Suprapubic skin (tissue), 4 donors: ENCODE measurements around the gene IMMP2L. TPM values are rescaled to one million over a fixed set of nuclear protein-coding genes. Genes with fewer than 3 reads are reported as not detected.

ENCODE experiments used
- DNase-seq, 2 donors: peaks; one replicate each; pipeline ENCODE4 v3.0.0-alpha.2; 2019; ENCODE audit warnings: low spot score in 2 of 2
- H3K27ac ChIP-seq: fragments of 200-600 bp; sonication (generic); one replicate; pipeline ENCODE4 v1.5.1; 2019
- H3K27me3 ChIP-seq: fragments of 200-600 bp; sonication (generic); one replicate; pipeline ENCODE4 v1.5.1; 2019
- H3K36me3 ChIP-seq: fragments of 200-600 bp; sonication (generic); one replicate; pipeline ENCODE4 v1.5.1; 2019
- H3K4me1 ChIP-seq: fragments of 200-600 bp; sonication (generic); one replicate; pipeline ENCODE4 v1.5.1; 2019
- H3K4me3 ChIP-seq: fragments of 200-600 bp; sonication (generic); one replicate; pipeline ENCODE4 v1.5.1; 2019; ENCODE audit warnings: mild to moderate bottlenecking
- H3K9me3 ChIP-seq: fragments of 200-600 bp; sonication (generic); one replicate; pipeline ENCODE4 v1.5.1; 2019
- EP300 ChIP-seq: sonication (generic); formaldehyde crosslinking; IDR thresholded peaks from one replicate; pipeline ENCODE4 v1.6.1; 2017; ENCODE audit warnings: antibody characterized with exemption
- POLR2A ChIP-seq, 2 donors: fragments of 450-650 bp; IDR thresholded peaks; one replicate each; pipeline ENCODE4 v1.6.1; 2017; ENCODE audit warnings: antibody characterized with exemption in 2 of 2, mild to moderate bottlenecking in 2 of 2, moderate library complexity in 2 of 2
- POLR2AphosphoS5 ChIP-seq, 3 donors: sonication (generic); formaldehyde crosslinking; IDR thresholded peaks; one replicate each; pipeline ENCODE4 v1.6.1; 2017; ENCODE audit warnings: antibody characterized with exemption in 3 of 3
- WGBS: methylation state at CpG from one replicate; pipeline ENCODE4 v1.1.5; 2018; 5-methylcytosine and 5-hydroxymethylcytosine counted together
- total RNA-seq, 4 donors: library from RNA; depleted of rRNA; stranded (reverse); fragments of >200 nt; gene quantifications; one replicate each; pipeline ENCODE4 v1.1.0, GENCODE V29; 2016
- TF ChIP-seq, protein P1 (sequence below), 2 donors: fragments of 200-600 bp in 1 of 2; fragments of 450-650 bp in 1 of 2; sonication (generic) in 1 of 2; IDR thresholded peaks; one replicate each; pipeline ENCODE4 v1.5.1; 2016 to 2019; ENCODE audit warnings: antibody characterized with exemption in 2 of 2, mild to moderate bottlenecking in 1 of 2, moderate library complexity in 1 of 2

Gene IMMP2L
- total RNA-seq, 4 donors from 2014 or later = 10.6 to 20.6 (median 14.6) TPM

GRCh38 chr7:111005445-111005844 lies 556.8 kb downstream of the IMMP2L start:
- TF ChIP-seq POLR2AphosphoS5 (IDR thresholded peaks at IDR 0.05) (no peak), EP300 (no peak), POLR2A (IDR thresholded peaks at IDR 0.05) (no peak)
- TF ChIP-seq, protein P1, sequence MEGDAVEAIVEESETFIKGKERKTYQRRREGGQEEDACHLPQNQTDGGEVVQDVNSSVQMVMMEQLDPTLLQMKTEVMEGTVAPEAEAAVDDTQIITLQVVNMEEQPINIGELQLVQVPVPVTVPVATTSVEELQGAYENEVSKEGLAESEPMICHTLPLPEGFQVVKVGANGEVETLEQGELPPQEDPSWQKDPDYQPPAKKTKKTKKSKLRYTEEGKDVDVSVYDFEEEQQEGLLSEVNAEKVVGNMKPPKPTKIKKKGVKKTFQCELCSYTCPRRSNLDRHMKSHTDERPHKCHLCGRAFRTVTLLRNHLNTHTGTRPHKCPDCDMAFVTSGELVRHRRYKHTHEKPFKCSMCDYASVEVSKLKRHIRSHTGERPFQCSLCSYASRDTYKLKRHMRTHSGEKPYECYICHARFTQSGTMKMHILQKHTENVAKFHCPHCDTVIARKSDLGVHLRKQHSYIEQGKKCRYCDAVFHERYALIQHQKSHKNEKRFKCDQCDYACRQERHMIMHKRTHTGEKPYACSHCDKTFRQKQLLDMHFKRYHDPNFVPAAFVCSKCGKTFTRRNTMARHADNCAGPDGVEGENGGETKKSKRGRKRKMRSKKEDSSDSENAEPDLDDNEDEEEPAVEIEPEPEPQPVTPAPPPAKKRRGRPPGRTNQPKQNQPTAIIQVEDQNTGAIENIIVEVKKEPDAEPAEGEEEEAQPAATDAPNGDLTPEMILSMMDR (IDR thresholded peaks at IDR 0.05) = no peak
- Histone ChIP-seq H3K27ac (no peak overlapping the region), H3K36me3 (no peaks in the 10 kb centered on the region), H3K9me3 (no peaks in the 10 kb centered on the region), H3K4me1 (peaks cover 1% of the 10 kb centered on the region), H3K27me3 (no peaks in the 10 kb centered on the region), H3K4me3 (no peak overlapping the region)
- 5% methylated on average over 1 of the region's 1 CpG for WGBS
- no peak for DNase-seq

DNA sequence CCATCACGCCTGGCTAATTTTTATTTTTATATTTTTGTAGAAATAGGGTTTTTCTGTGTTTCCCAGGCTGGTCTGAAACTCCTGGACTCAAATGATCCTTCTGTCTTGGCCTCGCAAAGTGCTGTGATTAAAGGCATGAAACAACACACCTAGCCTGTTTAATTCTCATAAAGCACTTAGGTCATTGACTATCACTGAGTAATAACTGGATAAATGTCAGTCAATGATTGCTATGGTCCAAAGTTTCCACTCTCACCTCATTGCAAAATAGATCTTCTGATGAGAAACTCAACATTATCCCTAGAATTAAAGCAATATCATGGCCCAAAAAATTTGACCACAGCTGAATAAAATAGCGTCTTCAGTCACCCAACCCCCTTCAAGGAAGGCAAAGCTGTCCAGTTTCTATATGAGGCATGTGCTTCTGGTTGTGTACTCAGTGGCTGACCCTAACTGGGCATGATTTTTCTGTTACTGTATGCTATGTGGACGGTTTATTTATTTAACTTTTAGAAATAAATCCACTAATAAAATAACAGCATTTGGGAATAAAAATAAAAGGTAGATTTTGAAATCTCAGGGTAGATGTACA lies 557.9 kb downstream of the IMMP2L start:
- WGBS = 89% methylated on average over 4 of the region's 4 CpGs

DNA sequence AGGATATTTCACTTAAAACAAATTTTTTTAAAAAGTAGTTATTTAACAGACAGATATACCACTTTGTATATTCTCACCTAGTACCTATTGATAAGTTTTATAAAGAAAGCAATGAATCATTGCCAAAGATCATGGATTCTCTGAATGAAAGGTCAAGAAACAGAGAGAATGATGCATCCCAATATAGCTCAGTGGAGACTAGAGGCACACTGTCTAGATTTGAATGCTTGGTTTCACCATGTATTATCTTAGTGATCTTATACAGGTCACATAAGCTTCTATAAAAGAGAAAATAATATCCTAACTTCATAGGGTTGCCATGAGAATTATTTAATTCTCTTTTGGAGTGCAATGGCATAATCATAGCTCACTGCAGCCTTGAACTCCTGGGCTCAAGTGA lies 558.4 kb downstream of the IMMP2L start:
- TF ChIP-seq POLR2A (IDR thresholded peaks at IDR 0.05) (no peak), EP300 (no peak), POLR2AphosphoS5 (IDR thresholded peaks at IDR 0.05) (no peak)
- TF ChIP-seq, protein P1 (IDR thresholded peaks at IDR 0.05) = no peak
- no peak overlapping the region for H3K4me3 ChIP-seq
- no peaks in the 10 kb centered on the region for H3K4me1 ChIP-seq
- DNase-seq = no peak
- H3K36me3 ChIP-seq = no peaks in the 10 kb centered on the region
- no peaks in the 10 kb centered on the region for H3K27me3 ChIP-seq
- H3K27ac ChIP-seq = no peak overlapping the region
- no peaks in the 10 kb centered on the region for H3K9me3 ChIP-seq

More for the DNA sequence above, 557.9 kb downstream of the IMMP2L start:
- Histone ChIP-seq H3K36me3 (no peaks in the 10 kb centered on the region), H3K4me1 (no peaks in the 10 kb centered on the region), H3K27me3 (no peaks in the 10 kb centered on the region), H3K4me3 (no peak overlapping the region), H3K27ac (no peak overlapping the region), H3K9me3 (no peaks in the 10 kb centered on the region)
- DNase-seq = no peak
- TF ChIP-seq POLR2AphosphoS5 (IDR thresholded peaks at IDR 0.05) = no peak
- TF ChIP-seq EP300 = no peak
- TF ChIP-seq, protein P1 (IDR thresholded peaks at IDR 0.05) = no peak
- no peak for TF ChIP-seq POLR2A (IDR thresholded peaks at IDR 0.05)

GRCh38 chr7:110994028-110994967 lies 568.0 kb downstream of the IMMP2L start:
- H3K4me1 ChIP-seq = no peaks in the 10 kb centered on the region
- no peaks in the 10 kb centered on the region for H3K36me3 ChIP-seq
- WGBS = 92% methylated on average over 5 of the region's 5 CpGs
- no peak overlapping the region for H3K4me3 ChIP-seq
- no peak overlapping the region for H3K27ac ChIP-seq
- no peaks in the 10 kb centered on the region for H3K9me3 ChIP-seq
- no peaks in the 10 kb centered on the region for H3K27me3 ChIP-seq
- no peak for DNase-seq
- TF ChIP-seq EP300 (no peak), POLR2AphosphoS5 (IDR thresholded peaks at IDR 0.05) (no peak), POLR2A (IDR thresholded peaks at IDR 0.05) (no peak)
- TF ChIP-seq, protein P1 (IDR thresholded peaks at IDR 0.05) = no peak

DNA sequence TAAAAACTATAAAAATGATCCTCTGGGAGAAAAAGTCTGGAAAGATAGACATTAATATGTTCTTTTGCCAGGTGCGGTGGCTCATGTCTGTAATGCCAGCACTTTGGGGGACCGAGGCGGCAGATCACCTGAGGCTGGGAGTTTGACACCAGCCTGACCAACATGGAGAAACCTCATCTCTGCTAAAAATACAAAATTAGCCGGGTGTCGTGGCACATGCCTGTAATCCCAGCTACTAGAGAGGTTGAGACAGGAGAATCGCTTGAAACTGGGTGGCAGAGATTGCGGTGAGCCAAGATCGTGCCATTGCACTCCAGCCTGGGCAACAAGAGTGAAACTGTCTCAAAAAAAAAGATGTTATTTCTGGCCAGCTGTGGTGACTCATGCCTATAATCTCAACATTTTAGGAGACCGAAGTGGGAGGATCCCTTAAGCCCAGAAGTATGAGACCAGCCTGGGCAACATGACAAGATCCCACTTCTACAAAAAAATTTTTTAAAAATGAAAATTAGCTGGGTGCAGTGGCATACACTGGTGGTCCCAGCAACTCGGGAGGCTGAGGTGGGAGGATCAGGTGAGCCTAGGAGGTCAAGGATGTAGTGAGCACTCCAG lies 573.3 kb downstream of the IMMP2L start:
- H3K4me1 ChIP-seq = no peaks in the 10 kb centered on the region
- no peak overlapping the region for H3K27ac ChIP-seq
- H3K27me3 ChIP-seq = no peaks in the 10 kb centered on the region
- no peak for DNase-seq
- WGBS = 92% methylated on average over 10 of the region's 10 CpGs
- H3K9me3 ChIP-seq = no peaks in the 10 kb centered on the region
- TF ChIP-seq POLR2AphosphoS5 (IDR thresholded peaks at IDR 0.05) (no peak), EP300 (no peak), POLR2A (IDR thresholded peaks at IDR 0.05) (no peak)
- TF ChIP-seq, protein P1 (IDR thresholded peaks at IDR 0.05) = no peak
- no peaks in the 10 kb centered on the region for H3K36me3 ChIP-seq
- no peak overlapping the region for H3K4me3 ChIP-seq
